ENCODE results near the gene ASTN2.

DNA sequence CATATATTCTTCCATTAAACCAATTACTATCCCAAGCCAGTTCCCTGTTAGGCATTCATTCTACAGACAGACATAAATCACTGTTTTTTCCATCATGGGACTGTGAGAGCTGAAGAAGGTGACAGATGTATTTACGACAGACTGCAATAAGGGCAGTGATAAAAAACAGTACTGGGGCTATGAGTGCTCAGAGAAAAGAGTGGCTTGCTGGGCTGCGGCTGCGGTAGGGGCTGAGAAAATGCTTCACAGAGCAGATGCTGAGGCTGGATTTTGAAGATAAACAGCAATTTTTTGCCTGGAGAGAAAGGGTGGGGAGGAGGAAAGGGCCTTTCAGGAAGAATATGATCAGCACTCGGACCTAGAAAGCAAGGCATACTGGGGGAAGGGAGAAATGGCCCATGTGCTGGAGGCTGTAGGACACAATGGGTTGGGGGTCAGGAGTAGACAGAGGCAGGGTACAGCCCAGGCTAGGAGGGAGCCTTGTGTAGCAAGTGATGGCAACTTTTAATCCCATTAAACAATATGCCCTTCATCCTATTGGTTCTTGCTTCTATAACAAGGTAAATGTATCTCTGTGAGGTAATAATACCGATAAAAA lies 279.3 kb downstream of the ASTN2 start:
- TF ChIP-seq, protein P1, sequence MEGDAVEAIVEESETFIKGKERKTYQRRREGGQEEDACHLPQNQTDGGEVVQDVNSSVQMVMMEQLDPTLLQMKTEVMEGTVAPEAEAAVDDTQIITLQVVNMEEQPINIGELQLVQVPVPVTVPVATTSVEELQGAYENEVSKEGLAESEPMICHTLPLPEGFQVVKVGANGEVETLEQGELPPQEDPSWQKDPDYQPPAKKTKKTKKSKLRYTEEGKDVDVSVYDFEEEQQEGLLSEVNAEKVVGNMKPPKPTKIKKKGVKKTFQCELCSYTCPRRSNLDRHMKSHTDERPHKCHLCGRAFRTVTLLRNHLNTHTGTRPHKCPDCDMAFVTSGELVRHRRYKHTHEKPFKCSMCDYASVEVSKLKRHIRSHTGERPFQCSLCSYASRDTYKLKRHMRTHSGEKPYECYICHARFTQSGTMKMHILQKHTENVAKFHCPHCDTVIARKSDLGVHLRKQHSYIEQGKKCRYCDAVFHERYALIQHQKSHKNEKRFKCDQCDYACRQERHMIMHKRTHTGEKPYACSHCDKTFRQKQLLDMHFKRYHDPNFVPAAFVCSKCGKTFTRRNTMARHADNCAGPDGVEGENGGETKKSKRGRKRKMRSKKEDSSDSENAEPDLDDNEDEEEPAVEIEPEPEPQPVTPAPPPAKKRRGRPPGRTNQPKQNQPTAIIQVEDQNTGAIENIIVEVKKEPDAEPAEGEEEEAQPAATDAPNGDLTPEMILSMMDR (conservative IDR thresholded peaks at IDR 0.05) = no peak
- no peak for TF ChIP-seq ZFX (IDR thresholded peaks at IDR 0.05)
